Nephron progenitor cell (in vitro differentiated cells): ENCODE results near the gene TPP1.

Experiments used
- DNase-seq: peaks from one replicate; pipeline ENCODE4 v3.0.0; 2021
- H3K27ac Mint-ChIP-seq: 2 replicates; pipeline ENCODE4 v1.8.0; 2021; ENCODE audit warnings: mild to moderate bottlenecking, moderate library complexity, mixed read lengths
- H3K27me3 Mint-ChIP-seq: 2 replicates; pipeline ENCODE4 v1.8.0; 2021; ENCODE audit warnings: mild to moderate bottlenecking, low read depth, mixed read lengths; ENCODE audit not compliant: poor library complexity
- H3K36me3 Mint-ChIP-seq: 2 replicates; pipeline ENCODE4 v1.8.0; 2021; ENCODE audit warnings: low read depth, mixed read lengths
- H3K4me1 Mint-ChIP-seq: 2 replicates; pipeline ENCODE4 v1.8.0; 2021; ENCODE audit warnings: mixed read lengths
- H3K4me3 Mint-ChIP-seq: 2 replicates; pipeline ENCODE4 v1.8.0; 2021; ENCODE audit warnings: mild to moderate bottlenecking, moderate library complexity, mixed read lengths
- H3K9me3 Mint-ChIP-seq: 2 replicates; pipeline ENCODE4 v1.8.0; 2021; ENCODE audit warnings: mild to moderate bottlenecking, moderate library complexity, mixed read lengths
- TF ChIP-seq, protein P1 (sequence below): fragments of 200-600 bp; sonication (generic); IDR thresholded peaks from 2 replicates; pipeline ENCODE4 v1.5.0; 2021; ENCODE audit warnings: antibody characterized with exemption

The TPP1 gene

DNA sequence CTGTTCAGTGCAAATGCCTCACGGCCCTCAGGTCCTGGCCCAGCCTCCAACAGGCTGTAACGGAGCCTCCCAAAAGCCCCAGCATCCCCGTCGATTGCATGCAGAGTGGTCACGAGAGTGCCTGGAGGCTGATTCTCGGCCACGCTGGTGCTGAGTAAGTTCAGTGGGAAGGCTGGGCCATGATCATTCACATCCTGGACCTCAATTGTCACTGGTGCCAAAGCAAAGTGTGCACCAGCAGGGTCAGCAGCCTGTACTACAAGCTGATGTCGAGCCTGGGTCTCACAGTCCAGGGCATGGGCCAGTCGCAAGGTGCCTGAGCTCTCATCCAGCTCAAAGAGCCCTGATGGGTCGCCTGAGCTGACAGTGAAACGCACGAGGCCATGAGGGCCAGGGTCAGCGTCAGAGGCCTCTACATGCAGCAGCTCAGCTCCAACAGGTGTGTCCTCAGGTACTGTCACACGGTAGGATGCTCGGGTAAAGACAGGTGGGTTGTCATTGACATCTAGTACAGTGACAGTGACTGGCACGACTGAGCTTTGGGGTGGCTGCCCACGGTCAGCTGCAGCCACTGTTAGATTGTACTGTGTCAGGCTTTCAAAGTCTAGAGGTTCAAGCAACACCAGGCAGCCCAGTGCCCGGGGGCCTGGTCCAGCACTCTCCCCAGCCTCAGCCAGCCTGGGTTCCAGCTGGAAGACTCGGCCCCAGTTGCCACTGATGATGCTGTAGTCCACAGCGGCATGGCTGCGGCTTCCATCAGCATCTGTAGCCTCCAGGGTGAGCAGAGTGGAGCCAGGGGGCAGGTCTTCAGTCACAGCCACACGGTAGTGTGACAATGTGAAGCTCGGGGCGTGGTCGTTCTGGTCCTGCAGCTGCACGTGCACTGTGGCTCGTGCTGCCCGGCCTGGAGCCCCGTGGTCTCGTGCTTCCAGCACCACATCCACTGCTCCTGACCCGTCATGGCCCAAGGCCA lies 4.5 kb upstream of the TPP1 start:
- peaks cover 34% of the 10 kb centered on the region for H3K36me3 Mint-ChIP-seq
- H3K27me3 Mint-ChIP-seq = peaks cover 6% of the 10 kb centered on the region
- no peaks in the 10 kb centered on the region for H3K9me3 Mint-ChIP-seq
- H3K27ac Mint-ChIP-seq = no peak overlapping the region
- DNase-seq = no peak
- no peaks in the 10 kb centered on the region for H3K4me1 Mint-ChIP-seq
- TF ChIP-seq, protein P1, sequence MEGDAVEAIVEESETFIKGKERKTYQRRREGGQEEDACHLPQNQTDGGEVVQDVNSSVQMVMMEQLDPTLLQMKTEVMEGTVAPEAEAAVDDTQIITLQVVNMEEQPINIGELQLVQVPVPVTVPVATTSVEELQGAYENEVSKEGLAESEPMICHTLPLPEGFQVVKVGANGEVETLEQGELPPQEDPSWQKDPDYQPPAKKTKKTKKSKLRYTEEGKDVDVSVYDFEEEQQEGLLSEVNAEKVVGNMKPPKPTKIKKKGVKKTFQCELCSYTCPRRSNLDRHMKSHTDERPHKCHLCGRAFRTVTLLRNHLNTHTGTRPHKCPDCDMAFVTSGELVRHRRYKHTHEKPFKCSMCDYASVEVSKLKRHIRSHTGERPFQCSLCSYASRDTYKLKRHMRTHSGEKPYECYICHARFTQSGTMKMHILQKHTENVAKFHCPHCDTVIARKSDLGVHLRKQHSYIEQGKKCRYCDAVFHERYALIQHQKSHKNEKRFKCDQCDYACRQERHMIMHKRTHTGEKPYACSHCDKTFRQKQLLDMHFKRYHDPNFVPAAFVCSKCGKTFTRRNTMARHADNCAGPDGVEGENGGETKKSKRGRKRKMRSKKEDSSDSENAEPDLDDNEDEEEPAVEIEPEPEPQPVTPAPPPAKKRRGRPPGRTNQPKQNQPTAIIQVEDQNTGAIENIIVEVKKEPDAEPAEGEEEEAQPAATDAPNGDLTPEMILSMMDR = no peak
- H3K4me3 Mint-ChIP-seq = no peak overlapping the region

DNA sequence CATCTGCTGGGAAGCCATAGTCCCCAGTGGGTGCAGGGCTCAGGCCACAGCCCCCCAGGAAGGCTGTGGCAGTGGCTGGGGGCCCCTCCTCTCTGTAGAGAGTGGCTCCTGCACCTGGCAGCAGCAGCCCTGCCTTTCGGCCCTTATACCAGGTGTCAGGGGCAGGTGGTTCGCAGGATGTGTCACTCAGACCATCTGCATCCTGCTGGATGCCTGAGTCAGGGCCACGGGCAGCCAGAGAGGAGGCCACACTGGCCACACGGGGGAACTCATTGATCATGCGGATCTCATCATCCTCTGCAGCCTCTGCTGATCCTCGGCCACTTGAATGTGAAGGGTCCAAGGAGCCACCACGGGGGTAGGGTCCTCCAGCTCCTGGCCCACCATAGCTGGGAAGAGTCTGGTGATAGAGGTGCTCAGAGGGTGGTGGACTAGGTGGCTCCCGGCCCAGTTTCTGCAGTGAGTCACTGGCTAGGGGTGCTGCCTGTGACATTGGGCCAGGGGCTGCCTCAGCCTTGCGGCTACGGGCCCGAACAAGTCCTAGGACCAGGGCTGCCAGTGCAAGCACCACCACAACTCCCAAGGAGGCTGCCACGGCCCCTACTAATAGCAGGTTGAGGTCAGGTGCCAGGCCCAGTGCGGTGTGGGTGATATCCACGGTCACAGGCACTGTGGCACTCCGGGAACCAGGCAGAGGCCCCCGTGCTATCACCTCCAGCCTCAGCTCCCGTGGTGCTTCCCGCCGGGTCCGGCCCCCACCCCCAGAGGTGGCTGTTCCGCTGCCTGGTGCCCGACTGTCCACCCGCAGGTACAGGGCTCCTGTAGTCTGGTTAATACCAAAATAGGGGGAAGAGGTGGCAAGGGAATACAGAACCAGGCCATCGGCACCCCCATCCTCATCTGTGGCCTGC lies 3.3 kb upstream of the TPP1 start:
- no peaks in the 10 kb centered on the region for H3K9me3 Mint-ChIP-seq
- no peak for DNase-seq
- no peaks in the 10 kb centered on the region for H3K4me1 Mint-ChIP-seq
- TF ChIP-seq, protein P1 = no peak
- H3K36me3 Mint-ChIP-seq = peaks cover 23% of the 10 kb centered on the region
- H3K27me3 Mint-ChIP-seq = no peaks in the 10 kb centered on the region
- H3K27ac Mint-ChIP-seq = no peak overlapping the region
- H3K4me3 Mint-ChIP-seq = no peak overlapping the region

DNA sequence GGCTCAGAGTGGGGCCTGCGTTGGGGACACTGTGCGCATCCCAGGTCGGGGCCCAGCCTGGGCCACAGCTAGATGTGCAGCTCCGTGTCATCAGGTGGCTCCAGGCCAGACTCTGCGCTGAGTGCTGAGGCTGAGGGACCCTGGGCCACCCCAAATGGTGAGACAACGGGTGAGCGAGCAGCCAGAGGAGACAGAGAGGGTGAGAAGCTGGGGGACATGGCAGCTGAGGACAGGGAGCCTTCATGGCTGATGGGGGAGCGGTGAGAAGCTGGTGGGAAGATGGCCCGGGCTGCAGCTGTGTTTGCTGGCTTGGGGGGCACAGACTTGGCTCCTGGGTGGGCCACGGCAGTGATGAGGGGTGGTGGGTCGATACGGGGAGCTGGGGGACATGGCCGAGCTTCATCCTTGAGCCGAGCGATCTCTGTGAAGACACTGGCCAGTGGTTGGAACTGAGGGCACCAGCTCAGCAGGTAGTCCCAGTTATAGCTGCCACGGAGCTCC lies 2.5 kb upstream of the TPP1 start:
- no peak for DNase-seq
- Mint-ChIP-seq H3K36me3 (peaks cover 18% of the 10 kb centered on the region), H3K4me1 (no peaks in the 10 kb centered on the region), H3K4me3 (no peak overlapping the region), H3K27me3 (no peaks in the 10 kb centered on the region), H3K27ac (peak overlapping the region; percentile 27), H3K9me3 (no peaks in the 10 kb centered on the region)
- TF ChIP-seq, protein P1 = no peak

DNA sequence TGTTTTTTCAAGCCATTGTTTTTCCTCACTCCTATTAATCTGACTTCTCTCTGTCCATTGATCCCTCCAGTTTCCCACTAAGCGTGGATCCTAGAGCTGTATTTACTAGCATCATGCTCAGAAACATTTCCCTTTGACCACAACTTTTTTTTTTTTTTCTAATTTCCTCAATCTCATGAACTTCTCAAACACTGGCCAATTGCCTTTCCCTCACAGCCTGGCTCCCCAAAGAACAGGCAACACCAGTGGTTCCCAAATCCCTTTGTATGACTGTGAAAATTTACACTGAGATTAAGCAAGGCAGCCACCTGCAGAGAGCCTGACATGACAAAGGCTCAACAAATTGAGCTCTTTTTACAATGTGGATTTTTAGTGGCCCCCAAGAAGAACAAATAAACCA lies 1.4 kb upstream of the TPP1 start:
- Mint-ChIP-seq H3K4me3 (no peak overlapping the region), H3K27me3 (no peaks in the 10 kb centered on the region), H3K9me3 (no peaks in the 10 kb centered on the region), H3K27ac (no peak overlapping the region), H3K36me3 (peaks cover 17% of the 10 kb centered on the region), H3K4me1 (peaks cover 4% of the 10 kb centered on the region)
- TF ChIP-seq, protein P1 = no peak
- no peak for DNase-seq

DNA sequence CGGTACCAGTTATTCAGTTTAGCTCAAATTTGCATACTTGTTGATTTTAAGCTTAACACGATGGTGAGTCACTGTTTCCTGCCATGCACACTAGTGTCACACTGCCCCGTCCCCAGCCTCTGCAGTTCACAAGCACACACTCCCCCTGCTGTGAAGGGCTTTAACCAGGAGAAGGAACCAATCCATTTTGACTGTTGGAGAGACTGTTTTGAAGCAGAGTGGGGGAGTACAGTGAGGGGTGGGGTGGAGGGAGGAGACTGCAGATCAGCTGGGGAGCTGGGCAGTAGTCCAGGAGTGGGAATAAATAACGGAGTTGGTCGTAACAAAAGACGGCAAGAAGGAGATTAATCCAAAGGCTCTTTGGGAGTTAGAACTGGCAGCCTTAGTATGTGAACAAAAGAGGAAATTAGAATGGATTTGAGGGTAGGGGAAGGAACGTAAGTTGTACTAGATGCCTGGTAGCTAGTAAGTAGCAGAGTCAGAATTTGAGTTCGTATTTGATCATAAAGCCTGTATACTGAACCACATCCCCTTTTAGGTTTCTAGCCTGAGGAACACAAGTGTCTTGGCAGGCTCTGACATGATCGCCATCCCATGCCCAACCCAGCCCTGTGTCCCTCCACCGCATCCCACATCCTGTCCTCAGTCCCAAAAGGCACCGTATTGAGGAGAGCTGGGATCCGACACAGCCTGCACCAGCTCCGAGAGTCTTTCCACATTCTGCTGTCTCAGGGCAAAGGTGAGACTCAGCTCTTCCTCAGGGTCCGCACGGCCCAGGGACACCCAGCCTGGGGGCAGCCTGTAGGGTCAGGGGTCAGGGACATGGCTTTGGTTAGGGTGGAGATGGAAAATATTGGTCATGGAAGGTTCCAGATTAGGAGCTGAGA lies 862 bp downstream of the TPP1 start:
- H3K27me3 Mint-ChIP-seq = no peaks in the 10 kb centered on the region
- H3K36me3 Mint-ChIP-seq = peaks cover 15% of the 10 kb centered on the region
- TF ChIP-seq, protein P1 = no peak
- peaks cover 4% of the 10 kb centered on the region for H3K4me1 Mint-ChIP-seq
- no peak overlapping the region for H3K4me3 Mint-ChIP-seq
- no peak for DNase-seq
- no peaks in the 10 kb centered on the region for H3K9me3 Mint-ChIP-seq
- H3K27ac Mint-ChIP-seq = no peak overlapping the region
